Suppressor macrophage treated with lipopolysaccharide for 1 hour (primary cell): ENCODE measurements around the gene FASN.

ENCODE experiments used
- DNase-seq, 3 donors: peaks; one replicate each; pipeline ENCODE4 v3.0.0-alpha.2; 2020 to 2022

The FASN gene

DNA sequence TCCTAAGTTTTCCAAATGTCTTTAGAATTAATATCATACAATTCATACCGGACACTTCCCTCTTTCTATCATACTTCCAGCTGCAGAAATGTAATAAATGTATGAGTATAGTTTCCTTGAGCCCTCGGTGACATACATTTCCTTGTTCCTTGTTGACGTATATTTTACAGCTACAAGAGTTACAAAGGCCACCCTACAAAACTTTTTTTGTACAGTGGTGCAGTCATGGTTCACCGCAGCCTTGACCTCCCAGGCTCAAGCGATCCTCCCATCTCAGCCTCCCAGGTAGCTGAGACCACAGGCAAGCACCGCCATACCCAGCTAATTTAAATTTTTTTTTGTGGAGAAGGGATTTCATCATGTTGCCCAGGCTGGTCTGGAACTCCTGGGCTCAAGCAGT is 25.2 kb downstream of the FASN start:
- no peak for DNase-seq

DNA sequence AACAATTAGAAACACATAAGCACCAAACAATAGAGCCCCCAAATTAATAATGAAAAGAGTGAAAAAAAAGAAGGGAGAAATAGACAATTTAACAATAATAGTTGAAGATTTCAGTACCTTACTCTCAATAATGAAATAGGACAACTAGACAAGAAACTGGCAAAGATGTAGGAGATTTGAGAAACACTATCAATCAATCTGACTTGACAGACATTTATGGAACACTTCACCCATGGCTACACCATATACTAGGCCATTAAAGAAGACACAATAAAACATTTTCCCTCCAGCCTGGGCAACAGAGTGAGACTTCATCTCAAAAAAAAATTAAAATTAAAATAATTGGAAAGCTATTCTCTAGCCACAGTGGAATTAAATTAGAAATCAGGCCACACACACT is 27.4 kb downstream of the FASN start:
- DNase-seq, result no peak

DNA sequence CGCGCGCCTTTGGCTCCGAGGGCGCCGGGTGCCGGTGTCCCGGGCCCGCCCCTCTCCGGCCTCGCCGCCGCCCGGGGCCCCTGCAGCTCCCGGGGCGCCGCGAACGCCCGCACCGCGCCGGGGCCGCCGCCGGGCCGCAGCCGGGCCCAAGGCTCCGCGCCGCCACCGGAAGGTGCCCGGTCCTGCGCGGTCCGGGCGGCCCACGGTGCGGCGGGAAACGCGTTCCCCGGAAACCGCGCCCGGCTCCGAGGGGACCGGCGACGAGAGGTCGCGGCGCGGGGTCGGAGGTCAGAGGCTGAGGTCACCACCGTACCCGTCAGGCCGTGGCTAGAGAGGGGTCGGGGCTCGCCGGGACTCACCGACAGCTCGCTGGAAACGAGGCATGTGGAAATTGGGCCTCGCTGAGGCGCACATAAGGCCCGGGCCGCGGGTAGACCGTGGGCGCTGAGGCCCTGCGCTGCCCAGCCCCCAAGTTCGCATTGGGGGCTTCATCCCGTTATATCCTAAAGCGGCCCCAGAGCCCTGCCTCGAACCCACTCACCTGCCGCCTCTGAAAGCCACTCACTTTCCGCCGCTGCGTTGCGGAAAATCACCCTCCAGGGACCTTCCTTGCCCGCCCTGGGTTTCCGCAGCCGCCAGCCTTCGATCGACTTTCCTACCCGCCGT is 32.3 kb downstream of the FASN start, which contains the start of gene DUS1L:
Gene DUS1L, minus strand, starts transcription at position 167 of the 666 bp plus-strand sequence. CDS start 745 bp downstream, outside the sequence.
- DNase-seq, result peak; percentile 78 to 93 (median 88)

DNA sequence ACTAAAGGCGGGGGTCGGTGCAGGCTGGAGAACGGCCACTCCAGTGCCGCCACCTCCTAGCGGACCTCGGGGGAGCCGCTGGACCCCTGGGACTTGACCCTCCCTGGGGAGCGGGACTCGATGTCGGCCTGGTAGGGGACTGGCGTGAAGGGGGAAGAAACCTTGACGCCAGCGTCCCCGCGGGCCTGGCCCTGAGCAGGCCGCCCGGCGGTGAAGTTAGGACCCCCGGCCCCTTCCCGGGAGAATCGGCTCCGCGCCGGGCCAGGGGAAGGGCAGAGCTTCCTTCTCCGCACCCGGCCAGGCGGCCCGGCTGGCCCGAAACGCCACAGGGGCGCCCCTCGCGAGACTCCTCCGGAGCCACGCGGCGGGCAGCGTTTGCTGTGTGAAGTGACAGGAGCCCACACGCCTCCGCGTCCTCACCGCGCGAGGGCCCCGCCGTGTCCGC is 32.8 kb downstream of the FASN start:
- DNase-seq, result peak in 2 of 3 donors; percentile 59 to 73

DNA sequence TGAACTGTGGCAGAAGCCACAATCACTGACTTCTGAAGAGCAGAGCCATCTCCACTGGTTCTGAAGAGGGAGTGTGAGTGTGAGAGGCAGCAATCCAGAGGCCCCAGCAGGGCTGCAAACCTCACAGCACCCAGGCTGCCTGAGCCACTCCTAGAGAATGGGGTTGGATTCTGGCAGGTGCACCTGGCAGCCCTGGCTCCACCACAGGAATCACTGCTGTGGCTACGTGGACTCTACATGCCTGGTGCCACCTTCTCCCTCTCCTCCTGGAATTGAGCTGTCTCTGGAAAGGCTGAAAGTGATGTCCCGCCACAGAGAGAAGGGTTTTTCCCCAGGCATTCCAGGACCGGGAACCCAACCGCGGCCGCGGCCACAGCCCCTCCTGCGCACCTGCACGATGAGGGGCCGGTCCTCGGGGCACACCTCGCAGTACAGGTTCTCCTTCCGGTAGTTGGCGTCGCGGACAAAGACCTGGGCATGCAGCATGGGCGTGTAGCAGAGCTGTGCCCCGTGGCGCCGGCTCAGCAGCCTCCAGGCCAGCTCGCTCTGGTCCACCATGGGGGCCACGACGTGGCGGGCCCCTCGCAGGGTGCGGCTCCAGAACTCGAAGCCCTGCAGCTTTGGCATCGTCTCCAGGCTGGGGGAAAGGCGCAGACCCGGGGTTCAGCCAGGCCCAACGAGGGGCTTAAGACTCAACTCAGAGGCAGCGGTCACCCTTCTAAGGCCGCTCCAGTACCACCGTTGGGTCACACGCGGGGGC is 33.4 kb downstream of the FASN start:
- DNase-seq, result no peak

DNA sequence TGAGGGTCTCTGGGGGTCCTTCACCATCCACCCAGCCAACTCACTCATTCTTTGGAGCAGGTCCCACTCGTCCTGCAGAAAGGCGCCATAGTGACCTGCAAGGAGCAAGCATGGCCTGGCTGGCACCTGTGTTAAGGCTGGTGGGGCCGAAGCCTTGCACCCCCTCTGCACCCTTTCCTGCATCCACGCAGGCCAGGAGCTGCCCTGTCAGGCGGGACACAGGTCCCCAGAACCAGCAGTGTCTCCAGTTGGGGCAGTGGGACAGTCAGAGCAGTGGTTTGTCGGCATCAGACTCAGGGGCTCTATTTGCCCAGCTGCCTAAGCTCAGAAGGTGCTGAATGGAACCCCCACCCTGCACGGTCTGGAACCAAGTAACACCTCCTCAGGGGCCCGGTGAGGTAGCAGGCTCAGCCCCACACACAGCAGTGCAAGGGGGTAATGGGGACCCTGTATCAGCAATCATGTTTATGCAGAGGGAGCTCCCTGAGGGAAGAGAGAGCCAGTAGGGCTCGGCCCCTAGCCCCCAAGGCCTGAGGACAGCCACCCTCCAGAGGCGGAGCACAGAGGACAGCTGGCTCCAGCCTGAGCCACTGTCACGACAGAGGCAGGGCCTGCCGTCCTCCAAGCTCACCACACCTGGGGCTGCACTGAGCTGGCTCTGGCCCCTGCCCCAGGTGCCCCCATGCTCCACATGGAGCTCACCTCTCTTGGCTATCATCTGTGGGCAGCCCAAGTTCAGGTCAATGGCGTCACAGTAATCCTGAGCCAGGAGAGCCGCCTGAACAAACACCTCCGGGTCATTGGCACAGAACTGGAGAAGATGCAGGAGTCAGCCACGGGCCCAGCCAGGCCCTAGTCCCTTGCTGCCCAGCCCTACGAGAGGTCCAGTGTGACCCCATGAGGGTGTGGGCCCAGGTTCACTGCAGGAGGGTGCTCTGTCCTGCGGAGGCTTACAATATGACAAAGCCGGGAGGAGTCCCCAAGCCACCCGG is 34.3 kb downstream of the FASN start:
- no peak for DNase-seq

DNA sequence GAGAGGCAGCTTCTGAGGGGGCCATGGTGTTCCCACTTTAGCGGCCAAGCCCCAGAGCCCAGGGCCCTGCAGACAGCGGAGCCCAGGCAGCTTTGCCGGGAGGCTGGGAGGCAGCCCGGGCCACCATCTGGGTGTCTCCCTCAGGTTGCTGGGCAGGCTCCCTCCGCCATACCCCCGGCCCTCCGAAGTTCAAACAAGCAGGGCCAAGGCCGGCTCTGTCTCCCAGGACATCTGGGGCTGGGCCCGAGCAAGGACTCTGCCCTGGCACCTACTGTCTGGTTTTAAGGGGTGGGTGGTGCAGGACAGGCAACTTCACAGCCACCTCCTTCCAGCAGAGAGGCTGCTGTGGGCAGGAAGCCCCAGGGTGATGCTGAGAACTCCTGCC is 35.1 kb downstream of the FASN start:
- no peak for DNase-seq

DNA sequence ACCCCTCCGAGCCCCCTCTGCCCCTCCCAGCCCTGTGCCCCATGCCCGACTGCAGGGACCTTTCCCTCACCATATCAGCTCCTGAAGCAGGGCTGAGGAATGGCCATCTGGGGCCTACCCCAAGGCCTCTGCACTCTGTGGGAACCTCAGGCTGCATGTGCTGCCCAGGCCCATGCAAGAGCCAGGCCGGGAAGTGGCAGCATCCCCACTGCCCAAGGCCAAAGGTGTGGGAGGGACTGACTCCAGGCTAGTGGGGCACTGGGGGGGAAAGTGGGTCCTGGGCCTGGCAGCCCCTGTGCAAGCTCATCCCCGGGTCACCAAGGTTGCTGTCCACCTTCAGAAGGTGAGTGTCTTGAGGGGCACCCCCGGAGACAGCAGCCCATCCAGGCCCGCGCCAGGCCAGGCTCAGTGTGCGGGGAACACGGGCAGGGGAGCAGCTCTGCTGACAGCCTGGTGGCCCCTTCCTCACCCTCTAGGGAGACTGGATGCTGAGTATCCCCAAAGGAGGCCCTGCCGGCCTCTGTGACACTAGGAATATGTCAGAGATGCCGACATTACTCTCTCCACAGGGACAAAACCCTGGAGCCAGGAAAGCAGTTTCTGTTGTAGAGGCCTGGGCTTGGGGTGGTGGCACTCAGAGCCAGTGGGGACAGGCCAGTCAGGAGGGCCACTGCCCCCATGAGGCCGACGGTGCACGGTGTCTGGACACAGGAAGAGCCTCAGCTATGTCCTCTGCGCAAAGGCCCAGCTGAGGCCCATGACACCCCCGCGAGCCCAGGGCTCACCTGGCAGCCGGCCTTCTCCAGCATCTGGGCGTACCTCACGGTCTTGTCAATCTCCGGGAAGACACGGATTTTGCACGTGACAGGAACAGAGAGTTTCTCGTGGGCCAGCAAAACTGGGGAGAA is 35.7 kb downstream of the FASN start:
- DNase-seq, result peak in 1 of 3 donors; percentile 25

DNA sequence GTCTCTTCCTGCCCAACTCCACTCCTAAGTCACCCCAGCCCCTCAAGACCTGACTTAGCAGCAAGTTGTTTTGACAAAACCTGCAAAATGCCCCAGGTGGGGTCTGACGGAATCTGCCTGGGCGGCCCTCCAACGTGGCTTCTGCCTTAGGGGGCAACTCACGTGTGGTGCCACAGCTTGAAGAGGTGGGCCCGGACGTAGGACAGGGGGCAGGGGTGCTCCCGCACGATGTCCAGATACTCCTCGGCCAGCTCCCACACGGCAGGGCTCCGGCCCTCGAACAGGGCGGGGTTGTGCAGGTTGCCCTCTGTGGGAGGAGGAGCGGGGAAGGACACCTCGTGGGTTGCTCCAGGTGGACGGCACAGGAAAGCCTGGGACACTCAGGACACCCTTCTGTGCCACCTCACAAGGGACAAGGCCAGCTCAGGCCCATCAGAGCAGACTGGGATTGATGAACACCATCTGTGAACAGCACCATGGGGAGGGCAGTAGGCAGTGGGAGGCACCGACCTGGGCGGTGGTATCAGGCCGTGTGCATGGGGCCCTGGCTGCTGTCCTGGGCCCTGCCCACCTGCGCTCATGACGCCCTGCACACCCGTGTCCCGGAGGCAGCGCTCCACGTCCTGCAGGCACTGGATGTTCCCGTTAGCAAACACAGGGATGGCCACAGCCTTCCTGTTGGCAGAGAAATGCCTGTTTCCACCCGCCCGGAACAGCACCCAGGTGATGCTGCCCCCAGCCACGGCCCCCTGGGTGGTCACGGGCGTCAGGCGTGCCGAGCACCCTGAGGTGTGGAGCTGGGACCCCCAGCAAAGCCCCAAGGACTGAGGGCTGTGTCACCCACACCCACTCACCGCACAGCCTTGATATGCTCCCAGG is 36.8 kb downstream of the FASN start:
- DNase-seq, result no peak

DNA sequence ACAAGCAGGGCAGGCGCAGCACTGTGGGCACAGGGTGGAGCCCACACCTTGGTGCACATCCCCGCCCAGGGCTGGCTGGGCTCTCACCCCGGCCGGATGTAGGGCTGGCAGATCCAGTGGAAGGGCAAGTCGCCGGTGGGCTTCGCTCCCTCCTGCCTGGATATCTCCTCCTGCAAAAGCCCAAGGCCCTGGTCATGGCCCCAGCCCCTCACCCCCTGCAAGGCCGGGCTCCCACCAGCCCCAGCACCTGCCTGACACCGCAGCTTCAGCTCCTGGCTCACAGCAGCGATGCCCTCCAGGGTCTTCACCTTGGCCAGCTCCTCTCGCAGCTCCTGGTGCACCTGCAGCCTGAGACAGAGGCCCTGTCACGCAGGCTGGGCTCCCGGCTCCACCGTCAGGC is 37.4 kb downstream of the FASN start:
- no peak for DNase-seq

DNA sequence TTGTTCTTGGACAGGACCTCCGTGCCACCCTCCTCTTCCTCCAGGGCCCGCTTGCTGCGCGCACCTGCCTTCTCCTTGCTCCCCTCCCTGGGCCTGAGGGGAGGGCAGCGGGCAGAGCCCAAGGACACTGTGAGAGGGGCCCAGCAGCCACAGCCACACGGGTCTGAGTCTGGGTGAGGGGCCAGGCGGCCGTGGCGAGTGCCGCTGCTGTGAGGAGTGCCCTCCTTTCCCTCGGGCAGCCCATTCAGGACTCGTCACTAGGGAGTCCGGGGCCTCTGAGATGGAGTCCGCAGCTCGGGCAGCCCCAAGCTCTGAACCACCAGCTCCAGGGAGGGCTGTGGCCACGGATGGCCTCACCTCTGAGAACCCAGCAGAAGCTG is 38.0 kb downstream of the FASN start:
- no peak for DNase-seq

DNA sequence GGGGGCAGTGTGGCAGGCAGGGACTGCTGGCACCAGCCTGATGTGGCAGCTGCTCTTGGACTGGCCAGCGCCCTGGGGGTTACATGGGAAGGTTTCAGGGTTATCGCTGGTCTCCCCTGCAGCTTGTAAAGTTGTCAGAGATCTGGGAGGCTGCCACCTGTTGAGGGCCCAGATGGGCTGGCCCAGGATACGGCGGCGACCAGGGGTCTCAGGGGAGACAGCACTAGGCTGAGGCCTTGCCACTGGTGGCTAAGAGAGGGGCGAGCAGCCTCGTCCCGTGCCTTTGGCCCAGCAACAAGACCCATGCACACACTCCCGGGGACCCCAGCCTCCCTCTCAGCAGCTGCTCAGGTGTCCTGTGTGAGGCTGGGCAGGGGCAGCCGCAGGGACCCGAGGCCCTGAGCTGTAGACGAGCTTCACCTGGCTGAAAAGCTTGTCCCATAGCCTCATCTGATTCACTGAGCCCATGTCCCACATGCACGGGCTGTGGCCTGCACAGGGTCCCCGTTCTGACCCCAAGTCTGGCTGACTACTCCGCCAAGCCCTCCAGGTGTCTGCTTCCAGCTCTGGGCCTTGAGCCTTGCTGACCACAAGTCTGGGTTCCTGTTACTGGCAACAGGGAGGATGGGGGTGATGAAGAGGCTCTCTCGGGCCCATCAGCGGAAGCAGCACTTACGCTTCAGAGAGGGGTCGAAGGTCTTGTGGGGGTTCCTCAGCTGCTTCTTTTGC is 38.6 kb downstream of the FASN start:
- no peak for DNase-seq

DNA sequence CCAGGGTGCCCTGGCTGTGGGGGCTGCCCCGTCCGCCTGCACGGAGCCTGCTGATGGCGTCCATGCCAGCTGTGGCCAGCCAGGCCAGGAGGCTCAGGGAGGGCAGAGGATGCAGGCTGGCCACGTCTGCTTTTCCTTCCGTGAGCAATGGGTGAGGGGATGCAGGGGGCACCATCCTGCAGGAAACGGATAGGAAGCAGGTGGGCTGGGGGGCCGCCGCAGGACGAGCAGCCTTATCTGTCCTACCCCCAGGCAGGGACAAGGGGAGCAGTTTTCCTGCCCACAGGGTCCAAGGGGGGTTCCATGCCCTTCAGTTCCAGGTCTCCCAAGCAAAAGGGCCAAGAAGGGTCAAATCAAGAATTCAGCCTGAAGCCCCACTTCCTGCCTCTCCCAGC is 39.2 kb downstream of the FASN start:
- DNase-seq, result no peak

DNA sequence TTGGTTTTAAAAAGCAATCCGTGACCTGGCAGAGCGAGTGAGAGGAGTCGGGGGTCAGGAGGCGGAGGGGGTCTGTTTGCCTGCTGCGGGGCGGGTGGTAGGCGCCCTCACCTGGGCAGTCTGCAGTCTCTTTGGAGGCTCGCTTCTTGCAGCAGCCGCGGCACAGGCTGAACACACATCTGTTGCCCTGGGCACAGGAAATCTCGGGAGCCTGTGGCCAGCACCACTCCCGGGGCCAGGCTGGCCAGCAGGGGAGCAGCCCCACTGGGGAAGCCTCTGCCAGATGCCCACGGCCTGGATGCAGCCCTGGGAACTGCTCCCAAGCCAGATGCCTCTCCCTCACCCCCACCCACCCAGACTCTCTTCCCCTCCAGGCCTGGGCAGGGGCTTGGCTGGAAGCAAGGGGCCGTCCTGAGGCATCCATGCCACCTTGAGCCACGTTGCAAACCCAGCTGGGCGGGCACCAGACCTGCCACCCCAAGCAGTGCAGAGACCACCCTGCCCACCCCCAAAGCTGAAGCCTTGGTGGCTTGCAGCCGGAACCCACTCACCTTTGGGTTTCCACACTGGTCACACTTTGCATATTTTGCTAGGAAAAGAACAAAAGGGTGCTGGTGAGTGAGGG is 39.7 kb downstream of the FASN start:
- DNase-seq, result no peak

DNA sequence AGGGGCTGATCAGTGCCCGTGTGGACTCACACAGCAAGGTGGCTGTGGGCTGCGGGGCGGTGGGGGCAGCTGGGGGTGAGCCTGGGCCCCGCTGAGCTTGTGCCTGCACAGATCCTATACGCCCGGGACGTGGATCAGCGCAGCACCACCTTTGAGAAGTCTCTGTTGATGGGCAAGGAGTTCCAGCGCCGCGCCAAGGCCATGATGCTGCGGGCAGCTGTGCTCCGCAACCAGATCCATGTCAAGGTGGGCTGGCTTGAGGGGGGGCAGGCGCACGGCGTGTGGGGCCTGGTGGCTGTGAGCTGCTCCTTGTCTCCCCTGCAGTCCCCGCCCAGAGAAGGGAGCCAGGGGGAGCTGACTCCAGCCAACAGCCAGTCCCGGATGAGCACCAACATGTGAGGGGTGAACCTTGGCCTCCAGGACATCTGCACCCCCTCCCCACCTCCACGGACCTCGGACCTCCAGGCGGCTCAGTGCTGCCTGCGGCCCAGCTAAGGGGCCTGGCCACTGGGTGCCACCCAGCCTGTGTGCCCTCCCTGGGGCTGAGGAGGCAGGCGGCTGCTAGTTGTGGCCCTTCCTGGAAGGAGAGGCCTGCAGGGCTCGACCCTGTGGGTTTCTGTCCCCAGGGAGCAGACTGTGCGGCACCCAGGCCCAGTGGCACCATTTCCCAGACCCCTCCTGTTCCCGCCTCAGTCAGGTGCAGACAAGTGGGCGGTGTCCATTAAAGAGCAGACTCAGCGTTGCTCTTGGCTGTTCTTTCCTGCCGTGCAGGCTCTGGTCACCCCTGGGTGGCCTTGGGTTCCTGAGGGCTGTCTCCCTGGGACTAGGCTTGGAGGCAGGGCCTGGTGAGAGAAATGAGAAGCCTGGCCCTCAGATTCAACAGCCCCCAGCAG is 41.1 kb downstream of the FASN start:
- DNase-seq, result no peak

DNA sequence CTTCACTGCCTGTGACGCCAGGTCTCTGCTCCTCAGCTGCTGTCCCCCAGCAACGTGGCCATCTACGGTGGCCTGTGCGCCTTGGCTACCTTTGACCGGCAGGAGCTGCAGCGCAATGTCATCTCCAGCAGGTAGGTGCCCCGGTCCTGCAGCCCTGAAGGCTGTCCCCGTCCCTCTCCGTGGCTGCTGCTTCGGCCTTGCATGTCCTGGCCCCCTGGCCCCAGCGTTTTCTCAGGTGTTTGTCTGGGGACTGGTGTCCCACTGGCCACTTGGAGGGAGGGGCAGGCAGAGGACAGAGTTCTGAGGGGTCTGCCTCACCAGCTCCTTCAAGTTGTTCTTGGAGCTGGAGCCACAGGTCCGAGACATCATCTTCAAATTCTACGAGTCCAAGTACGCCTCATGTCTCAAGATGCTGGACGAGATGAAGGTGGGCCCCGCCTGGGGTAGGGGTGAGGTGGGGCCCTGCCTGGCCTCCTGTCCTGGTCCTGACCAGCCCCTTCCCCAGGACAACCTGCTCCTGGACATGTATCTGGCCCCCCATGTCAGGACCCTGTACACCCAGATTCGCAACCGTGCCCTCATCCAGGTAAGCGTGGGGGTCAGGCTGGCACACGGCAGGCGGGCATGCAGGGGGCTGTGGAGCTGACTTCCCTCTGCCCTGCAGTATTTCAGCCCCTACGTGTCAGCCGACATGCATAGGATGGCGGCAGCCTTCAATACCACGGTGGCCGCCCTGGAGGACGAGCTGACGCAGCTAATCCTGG is 41.9 kb downstream of the FASN start:
- no peak for DNase-seq

DNA sequence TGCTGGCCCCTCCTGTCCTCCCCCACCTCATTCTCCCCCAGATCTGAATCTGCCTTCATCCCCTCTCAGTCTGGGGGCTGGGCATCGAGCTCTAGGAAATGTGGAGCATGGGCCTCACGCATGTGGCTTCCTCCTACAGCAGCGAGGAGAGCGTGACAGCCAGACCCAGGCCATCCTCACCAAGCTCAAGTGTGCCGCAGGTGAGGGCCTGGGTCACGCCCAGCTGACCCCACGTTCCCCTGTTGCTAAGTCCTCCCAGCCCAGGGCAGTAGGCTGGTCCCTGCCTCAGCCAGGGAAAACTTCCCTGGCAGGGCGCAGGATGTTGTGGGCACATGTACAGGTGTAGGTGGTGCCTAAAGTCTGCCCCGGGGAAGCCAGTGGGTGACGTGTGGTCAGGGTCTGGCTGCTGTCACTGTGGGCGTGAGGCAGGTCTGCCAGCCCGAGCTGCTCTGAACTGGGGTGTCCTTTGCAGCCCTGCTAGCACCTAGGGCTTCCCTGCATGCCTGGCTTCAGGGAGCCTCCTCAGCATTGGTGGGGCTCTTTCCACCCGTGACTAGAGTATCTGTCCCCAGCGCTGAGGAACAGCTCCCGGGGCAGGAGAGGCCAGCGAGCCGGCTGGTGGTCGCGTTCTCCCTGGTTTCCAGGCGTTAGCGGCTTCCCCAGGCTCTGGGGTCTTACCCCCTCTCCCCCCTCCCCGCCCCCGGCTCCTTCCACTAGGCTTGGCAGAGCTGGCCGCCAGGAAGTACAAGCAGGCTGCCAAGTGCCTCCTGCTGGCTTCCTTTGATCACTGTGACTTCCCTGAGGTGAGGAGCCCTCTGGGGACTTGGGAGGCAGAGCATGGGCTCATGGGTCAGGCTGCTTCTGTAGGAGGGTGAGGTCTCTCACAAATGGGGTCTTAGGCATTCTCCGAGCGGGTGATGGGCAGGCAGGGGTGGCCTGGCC is 42.7 kb downstream of the FASN start:
- DNase-seq, result no peak
